Fibroblast of the aortic adventitia (primary cell): ENCODE results near the gene ARRB1. TPM values are rescaled to one million over a fixed set of nuclear protein-coding genes. Genes with fewer than 3 reads are reported as not detected.

ENCODE experiments used
- DNase-seq: peaks from one replicate; pipeline ENCODE4 v3.0.0-alpha.2; 2010; ENCODE audit warnings: low read depth
- H3K4me3 ChIP-seq: 2 replicates; pipeline ENCODE4 v1.5.1; 2011; ENCODE audit warnings: low read depth, mild to moderate bottlenecking, control low read depth, low read length, moderate library complexity
- total RNA-seq: library from RNA; depleted of rRNA; stranded (reverse); fragments of >200 nt; gene quantifications from 2 replicates; pipeline ENCODE4 v1.2.3, GENCODE V29; 2012; ENCODE audit warnings: low replicate concordance
- TF ChIP-seq, protein P1 (sequence below): IDR thresholded peaks from 2 replicates; pipeline ENCODE4 v1.5.1; 2011; ENCODE audit warnings: mild to moderate bottlenecking, low read length, control low read depth, inconsistent platforms; ENCODE audit not compliant: insufficient read depth

ARRB1 gene
- total RNA-seq, 1 donor = 36.3 TPM

DNA sequence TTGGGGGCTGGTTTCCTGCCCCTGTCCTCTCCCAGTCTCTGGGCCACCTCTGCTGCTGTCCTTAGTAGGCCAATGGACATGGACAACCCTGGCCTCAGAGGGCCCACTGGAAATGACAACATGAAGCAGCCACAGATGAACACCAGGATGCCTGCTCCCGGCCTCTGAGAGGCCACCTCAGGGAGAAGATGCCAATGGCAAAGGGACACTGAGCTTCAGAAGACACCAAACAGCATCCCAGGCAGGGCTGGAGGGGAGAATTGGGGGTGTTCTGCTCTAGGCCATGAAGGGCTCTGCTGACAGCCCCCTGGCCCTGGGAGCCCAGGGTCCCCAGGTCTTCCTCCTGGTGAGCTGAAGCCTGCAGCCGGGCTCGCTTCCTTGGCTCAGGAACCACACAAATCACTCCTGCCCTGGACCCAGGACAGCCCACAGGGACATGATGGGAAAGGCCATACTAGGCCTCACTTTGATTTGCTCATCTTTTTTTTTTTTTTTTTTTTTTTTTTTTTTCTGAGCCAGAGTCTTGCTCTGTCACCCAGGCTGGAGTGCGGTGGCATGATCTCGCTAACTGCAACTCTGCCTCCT, 65.6 kb downstream of the ARRB1 start:
- no peak for DNase-seq
- H3K4me3 ChIP-seq = no peak overlapping the region
- TF ChIP-seq, protein P1, sequence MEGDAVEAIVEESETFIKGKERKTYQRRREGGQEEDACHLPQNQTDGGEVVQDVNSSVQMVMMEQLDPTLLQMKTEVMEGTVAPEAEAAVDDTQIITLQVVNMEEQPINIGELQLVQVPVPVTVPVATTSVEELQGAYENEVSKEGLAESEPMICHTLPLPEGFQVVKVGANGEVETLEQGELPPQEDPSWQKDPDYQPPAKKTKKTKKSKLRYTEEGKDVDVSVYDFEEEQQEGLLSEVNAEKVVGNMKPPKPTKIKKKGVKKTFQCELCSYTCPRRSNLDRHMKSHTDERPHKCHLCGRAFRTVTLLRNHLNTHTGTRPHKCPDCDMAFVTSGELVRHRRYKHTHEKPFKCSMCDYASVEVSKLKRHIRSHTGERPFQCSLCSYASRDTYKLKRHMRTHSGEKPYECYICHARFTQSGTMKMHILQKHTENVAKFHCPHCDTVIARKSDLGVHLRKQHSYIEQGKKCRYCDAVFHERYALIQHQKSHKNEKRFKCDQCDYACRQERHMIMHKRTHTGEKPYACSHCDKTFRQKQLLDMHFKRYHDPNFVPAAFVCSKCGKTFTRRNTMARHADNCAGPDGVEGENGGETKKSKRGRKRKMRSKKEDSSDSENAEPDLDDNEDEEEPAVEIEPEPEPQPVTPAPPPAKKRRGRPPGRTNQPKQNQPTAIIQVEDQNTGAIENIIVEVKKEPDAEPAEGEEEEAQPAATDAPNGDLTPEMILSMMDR = no peak

DNA sequence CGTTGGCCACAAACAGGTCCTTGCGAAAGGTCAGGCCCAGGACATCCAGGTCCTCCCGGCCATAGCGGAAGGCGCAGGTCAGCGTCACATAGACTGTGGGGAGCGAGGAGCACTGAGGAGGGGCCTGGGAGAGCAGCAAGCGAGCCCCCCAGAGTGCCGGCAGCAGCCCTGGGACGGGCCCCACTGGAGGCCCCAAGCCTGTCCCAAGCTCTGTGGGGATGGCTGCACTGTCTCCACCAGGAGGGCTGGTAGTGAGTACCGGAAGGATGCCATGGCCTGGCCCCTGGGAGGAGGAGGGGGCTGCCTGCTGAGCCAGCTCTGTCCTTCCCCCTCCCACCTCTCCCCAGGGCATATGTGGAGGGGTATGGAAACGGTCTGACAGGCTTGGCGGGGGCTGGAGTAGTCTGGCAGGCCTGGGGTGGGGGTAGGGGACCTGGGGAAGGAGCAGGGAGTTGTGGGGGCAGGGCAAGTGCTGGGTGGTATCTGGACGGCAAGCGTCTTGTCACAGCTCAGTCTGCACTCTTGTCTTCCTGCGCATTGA, 68.0 kb downstream of the ARRB1 start:
- TF ChIP-seq, protein P1 = no peak
- no peak overlapping the region for H3K4me3 ChIP-seq
- DNase-seq = no peak

DNA sequence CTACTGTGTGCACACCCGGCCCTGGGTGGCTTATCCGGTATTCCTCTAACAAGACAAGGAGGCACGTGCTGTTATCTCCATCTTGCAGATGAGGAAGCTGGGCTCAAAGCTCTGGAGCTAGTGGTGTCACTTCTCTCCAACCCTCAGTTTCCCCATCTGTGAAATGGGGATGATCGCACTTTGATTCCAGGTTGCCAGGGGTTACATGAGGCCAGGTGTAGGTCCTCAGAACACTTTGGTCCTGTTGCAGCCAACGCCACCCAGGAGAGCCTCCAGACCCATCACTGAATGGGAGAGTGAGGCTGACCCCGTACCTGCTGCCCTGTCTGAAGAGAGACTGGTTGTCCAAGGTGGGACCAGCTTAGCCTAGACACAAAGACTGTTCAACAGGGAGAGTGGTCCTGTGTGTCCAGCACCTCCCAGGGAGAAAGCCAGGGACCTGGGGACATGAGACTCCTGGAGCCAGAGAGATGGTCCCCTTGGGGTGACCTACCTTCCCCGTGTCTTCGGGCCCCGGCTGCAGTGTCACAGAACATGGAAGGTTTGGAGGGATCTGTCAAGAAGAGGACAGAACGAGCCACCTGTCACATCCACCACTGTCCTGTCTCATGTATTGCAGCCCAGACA, 69.9 kb downstream of the ARRB1 start:
- TF ChIP-seq, protein P1 = no peak
- no peak overlapping the region for H3K4me3 ChIP-seq
- DNase-seq = no peak

DNA sequence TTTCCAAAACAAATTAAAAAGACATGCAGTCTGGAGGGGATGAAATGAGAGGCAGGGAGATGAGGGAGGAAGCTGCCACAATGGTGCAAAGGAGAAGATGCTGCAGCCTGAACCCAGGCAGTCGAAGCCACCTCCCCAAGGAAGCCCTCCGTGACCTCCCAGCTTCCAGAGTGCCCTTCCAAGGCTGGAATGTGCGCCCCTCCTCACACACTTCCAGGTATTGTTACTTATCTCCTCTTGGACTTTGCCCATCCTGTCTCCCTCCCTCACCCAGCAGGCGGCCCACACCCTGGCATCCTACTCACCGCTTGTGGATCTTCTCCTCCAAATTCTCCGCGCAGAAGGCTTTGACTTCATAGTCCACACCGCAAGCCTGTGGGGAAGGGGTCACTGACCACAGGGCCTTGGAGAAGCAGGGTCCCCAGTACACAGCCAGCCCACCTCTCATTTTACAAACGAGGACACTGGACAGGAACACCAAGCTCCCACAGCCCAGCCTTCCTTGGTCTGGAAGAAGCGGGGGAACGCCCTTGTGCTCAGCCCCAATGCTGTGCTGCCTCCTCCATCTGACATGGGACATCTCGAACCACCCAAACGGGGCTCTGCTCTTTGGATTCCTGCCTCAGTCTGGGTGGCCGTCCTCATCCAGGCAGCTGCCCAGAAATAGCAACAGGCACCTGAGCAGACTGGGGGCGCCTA, 70.5 kb downstream of the ARRB1 start:
- no peak overlapping the region for H3K4me3 ChIP-seq
- TF ChIP-seq, protein P1 = no peak
- no peak for DNase-seq

DNA sequence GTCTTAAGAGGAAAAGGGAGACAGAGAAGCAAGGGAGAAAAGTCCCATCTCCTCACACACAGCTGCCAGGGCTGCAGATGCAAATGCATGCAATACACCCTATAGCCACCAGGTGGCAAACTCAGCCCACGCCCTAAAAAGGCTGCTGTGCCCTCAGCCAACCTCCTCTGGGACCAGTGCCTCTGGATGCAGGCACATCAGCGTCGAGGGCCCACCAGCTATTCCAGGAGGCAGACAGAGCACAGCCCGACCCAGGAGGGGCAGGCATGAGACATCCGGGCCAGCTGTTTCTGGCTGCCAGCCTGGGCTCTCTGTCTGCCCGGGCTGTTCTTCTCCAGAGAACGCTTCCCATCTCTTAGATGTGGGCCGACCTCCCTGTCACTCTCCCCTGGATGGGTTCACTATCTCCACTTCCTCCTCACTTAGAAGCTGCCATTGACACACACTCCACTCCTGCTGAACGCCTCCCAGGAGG, 71.2 kb downstream of the ARRB1 start:
- DNase-seq = peak; percentile 81
- TF ChIP-seq, protein P1 = peak; percentile 99
- H3K4me3 ChIP-seq = no peak overlapping the region

DNA sequence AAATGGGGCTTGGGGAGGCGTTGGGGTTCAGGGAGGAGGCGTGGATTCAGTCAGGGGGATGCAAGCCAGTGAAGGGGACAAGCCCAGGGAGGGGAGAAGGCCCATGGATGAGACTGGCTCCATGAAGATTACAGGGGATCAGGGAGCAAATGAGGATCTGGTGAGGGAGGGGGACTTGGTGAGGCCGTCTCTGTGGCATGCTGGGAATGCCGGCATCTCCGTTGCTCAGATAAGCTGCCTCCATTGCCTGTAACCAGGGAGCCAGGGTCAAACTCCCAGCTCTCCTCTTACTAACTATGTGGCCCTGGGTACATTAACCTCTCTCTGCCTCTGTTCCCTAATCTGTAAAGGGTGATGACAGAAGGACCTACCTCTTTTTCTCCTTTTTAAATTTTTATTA, 72.2 kb downstream of the ARRB1 start:
- no peak overlapping the region for H3K4me3 ChIP-seq
- TF ChIP-seq, protein P1 = no peak
- peak; percentile 23 for DNase-seq
